Spleen (tissue), 11 donors: ENCODE measurements around the gene RABL6. TPM values are rescaled to one million over a fixed set of nuclear protein-coding genes. Genes with fewer than 3 reads are reported as not detected.

Experiments
- DNase-seq: peaks from one replicate; pipeline ENCODE4 v3.0.0-alpha.2; 2020
- H3K27ac ChIP-seq, 8 donors: fragments of 200-600 bp; sonication (generic) in 7 of 8; 1 replicate in 4 of 8; 2 replicates in 4 of 8; pipeline versions ENCODE4 v1.5.0 to v1.8.0; 2016 to 2021; ENCODE audit warnings: inconsistent platforms in 4 of 8, mild to moderate bottlenecking in 4 of 8, moderate library complexity in 1 of 8
- H3K27me3 ChIP-seq, 7 donors: fragments of 200-600 bp; sonication (generic) in 6 of 7; replicated peaks in 1 of 7; 1 replicate in 4 of 7; 2 replicates in 3 of 7; pipeline versions ENCODE4 v1.5.0 to v1.8.0; 2016 to 2021; ENCODE audit warnings: inconsistent platforms in 3 of 7, mild to moderate bottlenecking in 1 of 7
- H3K36me3 ChIP-seq, 6 donors: fragments of 200-600 bp; sonication (generic) in 5 of 6; 1 replicate in 4 of 6; 2 replicates in 2 of 6; pipeline versions ENCODE4 v1.5.0 to v1.8.0; 2016 to 2021; ENCODE audit warnings: inconsistent platforms in 2 of 6
- H3K4me1 ChIP-seq, 6 donors: fragments of 200-600 bp; sonication (generic) in 5 of 6; 1 replicate in 3 of 6; 2 replicates in 3 of 6; pipeline versions ENCODE4 v1.5.0 to v1.8.0; 2016 to 2021; ENCODE audit warnings: inconsistent platforms in 3 of 6
- H3K4me3 ChIP-seq, 8 donors: fragments of 200-600 bp; sonication (generic) in 7 of 8; 1 replicate in 4 of 8; 2 replicates in 4 of 8; pipeline versions ENCODE4 v1.5.0 to v1.8.0; 2016 to 2021; ENCODE audit warnings: inconsistent platforms in 4 of 8, mild to moderate bottlenecking in 4 of 8, moderate library complexity in 2 of 8
- H3K9me3 ChIP-seq, 8 donors: fragments of 200-600 bp; sonication (generic) in 7 of 8; 1 replicate in 4 of 8; 2 replicates in 4 of 8; pipeline versions ENCODE4 v1.5.0 to v1.8.0; 2016 to 2021; ENCODE audit warnings: inconsistent platforms in 4 of 8
- CTCF ChIP-seq, 11 experiments: fragments of 200-600 bp in 7 of 11; fragments of 450-650 bp in 4 of 11; sonication (generic) in 4 of 11; IDR thresholded peaks in 8 of 11; conservative IDR thresholded peaks in 3 of 11; 1 replicate in 7 of 11; 2 replicates in 4 of 11; pipeline versions ENCODE4 v1.4.0 to v1.8.0; 2016 to 2021; ENCODE audit warnings: antibody characterized with exemption in 11 of 11, inconsistent platforms in 4 of 11, mild to moderate bottlenecking in 1 of 11
- POLR2A ChIP-seq, 3 donors: fragments of 450-650 bp; IDR thresholded peaks; one replicate each; pipeline ENCODE4 v1.5.1; 2017; ENCODE audit warnings: antibody characterized with exemption in 3 of 3, mild to moderate bottlenecking in 1 of 3
- POLR2AphosphoS5 ChIP-seq, 3 donors: sonication (generic); formaldehyde crosslinking; IDR thresholded peaks; one replicate each; pipeline ENCODE4 v1.5.1; 2017; ENCODE audit warnings: antibody characterized with exemption in 3 of 3
- WGBS, 5 donors: extraction: QIAGEN DNeasy Blood & Tissue Kit in 3 of 5; methylation state at CpG; one replicate each; pipeline versions ENCODE4 v1.1.5 to v1.1.7; 2013 to 2018; 5-methylcytosine and 5-hydroxymethylcytosine counted together
- intact Hi-C: fragments of 100-400 bp; cut with DNase I; formaldehyde crosslinking; loops from one replicate; pipeline ENCODE4 v1.15.0; 2023; ENCODE audit warnings: low total_unique reads
- polyA plus RNA-seq, 3 donors: library from polyadenylated mRNA; stranded (reverse); fragments of 200-250 nt; gene quantifications; one replicate each; pipeline ENCODE4 v1.2.1, GENCODE V29; 2013
- total RNA-seq, 7 donors: library from RNA; depleted of rRNA in 3 of 7; stranded (reverse); fragments of >200 nt in 3 of 7; fragmentation: NEBNext Ultra II Directional in 4 of 7; extraction: Animal tissue kit (Norgen Biotek cat#: 25700) in 4 of 7; gene quantifications; one replicate each; pipeline versions ENCODE4 v1.1.0 to v1.2.1, GENCODE V29; 2016 to 2021
- donor health status: healthy with polysubstance abuse.
- donor health status: DM: no; HTN: no; CAD: no; lungs with moderate emphysema.
- donor health status: DM: no; HTN: no; CAD: no.
- donor health status: Bipolar disorder and iron deficiency.
- donor health status: healthy.
- donor health status: DM: no; HTN: no; CAD: no.
- donor health status: DM: yes; HTN: yes; CAD: no.

The RABL6 gene
- total and polyA plus RNA-seq, 10 donors, result 32.7 to 70.0 (median 55.7) TPM

GRCh38 chr9:136846376-136847087 is 38.8 kb downstream of the RABL6 start:
- no peak for DNase-seq

GRCh38 chr9:136847088-136847825 is 39.5 kb downstream of the RABL6 start:
- intact Hi-C loops, result loop anchor here (10.0 kb wide), 1 partner anchor 98 kb away; the partner anchor contains the start of genes C8G and FBXW5
- H3K27me3 ChIP-seq, result peaks cover 0 to 57% (median 45%) of the 10 kb centered on the region in 7 donors
- H3K4me1 ChIP-seq, result peaks cover 37 to 88% (median 69%) of the 10 kb centered on the region in 6 donors
- no peak for DNase-seq
- 3 to 11% (median 6%) methylated on average over 12 to 75 of the region's 75 CpGs for WGBS, 5 donors
- H3K4me3 ChIP-seq, result peak overlapping the region; percentile 57 to 90 (median 82)
- TF ChIP-seq POLR2AphosphoS5 (IDR thresholded peaks at IDR 0.05) (peak in 1 of 3 donors; percentile 31), CTCF (IDR thresholded peaks at IDR 0.05 in 8 of 11, conservative IDR thresholded peaks at IDR 0.05 in 3 of 11) (no peak), POLR2A (IDR thresholded peaks at IDR 0.05) (no peak)
- no peaks in the 10 kb centered on the region for H3K9me3 ChIP-seq
- H3K27ac ChIP-seq, result peak overlapping the region; percentile 80 to 93 (median 88)
- H3K36me3 ChIP-seq, result peaks cover 0 to 38% (median 8%) of the 10 kb centered on the region in 6 donors

More at GRCh38 chr9:136846376-136847087, 38.8 kb downstream of the RABL6 start:
- peaks cover 0 to 32% (median 8%) of the 10 kb centered on the region in 6 donors for H3K36me3 ChIP-seq
- no peaks in the 10 kb centered on the region for H3K9me3 ChIP-seq
- H3K4me1 ChIP-seq, result peaks cover 45 to 88% (median 74%) of the 10 kb centered on the region in 6 donors
- no peak for TF ChIP-seq CTCF (IDR thresholded peaks at IDR 0.05 in 8 of 11, conservative IDR thresholded peaks at IDR 0.05 in 3 of 11)
- TF ChIP-seq POLR2AphosphoS5 (IDR thresholded peaks at IDR 0.05), result peak in 1 of 3 donors; percentile 6
- TF ChIP-seq POLR2A (IDR thresholded peaks at IDR 0.05), result no peak
- H3K27ac ChIP-seq, result peak overlapping the region in 5 of 8 donors; percentile 88 to 93 (median 88)
- H3K4me3 ChIP-seq, result peak overlapping the region in 7 of 8 donors; percentile 6 to 90 (median 78)
- intact Hi-C loops, result loop anchor here (10.0 kb wide), 1 partner anchor 98 kb away; the partner anchor contains the start of genes C8G and FBXW5
- 12 to 18% (median 14%) methylated on average over 45 to 98 of the region's 98 CpGs for WGBS, 5 donors
- H3K27me3 ChIP-seq, result peaks cover 0 to 57% (median 45%) of the 10 kb centered on the region in 7 donors

- Histone ChIP-seq H3K36me3 (peaks cover 0 to 38% (median 8%) of the 10 kb centered on the region in 6 donors), H3K4me1 (peaks cover 35 to 83% (median 64%) of the 10 kb centered on the region in 6 donors), H3K27me3 (peaks cover 0 to 56% (median 45%) of the 10 kb centered on the region in 7 donors), H3K4me3 (peak overlapping the region; percentile 57 to 90 (median 82)), H3K9me3 (no peaks in the 10 kb centered on the region), H3K27ac (peak overlapping the region; percentile 80 to 93 (median 88))
- TF ChIP-seq CTCF (IDR thresholded peaks at IDR 0.05 in 8 of 11, conservative IDR thresholded peaks at IDR 0.05 in 3 of 11) (no peak), POLR2AphosphoS5 (IDR thresholded peaks at IDR 0.05) (peak; percentile 92 to 97 (median 92)), POLR2A (IDR thresholded peaks at IDR 0.05) (no peak)
- WGBS, 5 donors, result 0 to 2% (median 1%) methylated on average over 34 to 48 of the region's 48 CpGs
- intact Hi-C loops, result loop anchor here (10.0 kb wide), 1 partner anchor 97 kb away; the partner anchor contains the start of genes C8G and FBXW5
- peak; percentile 95 for DNase-seq
Measured at GRCh38 chr9:136847826-136848392, 40.2 kb downstream of the RABL6 start.
